Measurements from ENCODE around the gene ATP13A2.

The ATP13A2 gene

DNA sequence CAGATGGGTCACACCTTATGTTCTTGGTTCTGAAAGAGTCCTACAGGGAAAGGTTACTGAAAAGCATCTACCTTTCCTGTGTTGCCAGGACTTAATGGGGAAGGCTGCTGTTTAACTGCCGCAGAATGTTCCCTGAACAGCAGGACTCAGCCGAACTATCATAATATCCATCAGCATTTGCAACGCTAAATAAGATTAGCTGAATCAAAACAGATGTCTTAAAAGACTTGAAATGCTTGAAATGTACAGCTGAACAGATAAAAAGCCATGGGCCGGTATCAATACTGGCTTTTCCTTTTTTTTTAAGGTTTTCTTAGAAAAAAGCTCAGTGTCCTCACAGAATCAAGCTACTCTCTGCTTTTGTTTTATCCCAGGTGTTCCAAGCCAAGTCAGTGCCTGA is 19.7 kb upstream of the ATP13A2 start:
- DNase-seq = no peak

DNA sequence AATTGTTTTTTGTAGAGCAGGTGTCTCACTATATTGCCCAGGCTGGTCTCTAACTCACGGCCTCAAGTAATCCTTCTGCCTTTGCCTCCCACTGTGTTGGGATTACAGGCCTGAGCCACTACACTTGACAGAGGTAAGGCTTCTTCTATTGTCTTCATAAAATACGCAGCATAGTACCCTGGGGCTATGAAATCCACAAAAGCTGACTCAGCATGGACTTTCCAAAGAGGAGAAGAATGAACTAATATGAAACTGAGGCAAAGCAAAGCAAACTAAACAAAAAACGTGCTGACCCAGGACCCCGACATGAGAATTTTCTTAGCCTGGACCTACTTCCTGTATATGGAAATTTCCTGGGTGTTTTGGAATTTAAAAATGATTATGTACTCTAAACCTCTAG is 18.5 kb upstream of the ATP13A2 start:
- DNase-seq = no peak

DNA sequence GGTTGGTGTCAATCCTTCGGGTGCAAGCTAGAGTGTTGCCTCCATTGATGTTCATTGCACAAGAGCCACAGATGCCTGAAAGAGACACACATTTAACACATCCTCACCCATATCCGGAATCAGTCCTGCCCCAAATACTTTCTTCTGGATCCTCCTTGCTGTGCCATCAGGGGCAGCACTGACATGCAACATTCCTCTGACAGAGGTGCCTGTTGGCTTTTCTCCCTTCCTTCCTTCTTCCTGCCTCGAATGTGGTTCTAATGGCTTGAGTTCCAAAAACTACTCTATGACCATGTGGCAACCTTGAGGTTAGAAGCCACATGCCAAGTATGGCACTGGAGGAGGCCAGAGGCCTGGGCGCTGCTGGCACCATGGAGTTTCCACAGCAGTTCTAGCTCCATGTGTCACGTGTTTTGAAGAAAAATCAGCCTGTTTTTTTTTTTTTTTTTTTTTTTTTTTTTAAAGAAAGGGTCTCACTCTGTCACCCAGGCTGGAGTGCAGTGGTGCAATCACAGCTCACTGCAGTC is 17.0 kb upstream of the ATP13A2 start:
- DNase-seq = no peak

DNA sequence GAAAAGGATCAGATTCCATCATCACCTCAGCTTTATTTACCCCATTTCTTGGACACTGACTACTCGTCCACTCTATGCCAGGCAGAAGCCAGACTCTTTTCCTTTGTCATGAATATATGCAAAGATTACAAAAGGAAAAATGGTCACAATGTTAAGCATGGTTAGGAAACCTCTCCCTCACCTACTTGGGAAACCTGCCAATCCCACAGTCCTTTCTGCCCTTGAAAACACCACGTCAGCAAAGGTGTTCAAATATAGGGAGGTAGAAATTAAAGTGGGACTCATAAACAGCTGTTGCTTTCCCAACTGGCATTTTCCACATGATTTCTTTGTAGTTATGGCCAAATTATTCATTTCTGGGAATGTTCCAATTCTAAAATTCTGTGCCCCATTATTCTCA is 16.2 kb upstream of the ATP13A2 start:
- no peak for DNase-seq

DNA sequence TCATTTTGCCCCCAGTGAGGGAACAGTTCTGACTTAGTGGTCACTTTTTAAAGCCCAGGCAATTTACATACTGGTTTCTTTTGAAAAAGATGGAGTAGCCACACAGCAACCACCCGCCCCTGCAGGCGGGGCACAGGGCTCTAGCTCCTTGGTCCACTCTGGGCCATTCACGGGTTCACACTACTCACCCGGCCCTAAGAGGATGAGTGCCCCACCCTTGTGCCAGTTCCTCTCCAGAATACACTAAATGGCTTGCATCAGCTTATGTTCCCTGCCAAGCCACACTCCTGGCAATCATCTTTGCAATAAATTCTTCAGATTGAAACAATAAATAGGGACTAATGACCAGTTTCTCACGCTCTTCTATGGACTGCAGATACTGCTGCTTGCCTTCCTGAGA is 15.7 kb upstream of the ATP13A2 start:
- DNase-seq = no peak

DNA sequence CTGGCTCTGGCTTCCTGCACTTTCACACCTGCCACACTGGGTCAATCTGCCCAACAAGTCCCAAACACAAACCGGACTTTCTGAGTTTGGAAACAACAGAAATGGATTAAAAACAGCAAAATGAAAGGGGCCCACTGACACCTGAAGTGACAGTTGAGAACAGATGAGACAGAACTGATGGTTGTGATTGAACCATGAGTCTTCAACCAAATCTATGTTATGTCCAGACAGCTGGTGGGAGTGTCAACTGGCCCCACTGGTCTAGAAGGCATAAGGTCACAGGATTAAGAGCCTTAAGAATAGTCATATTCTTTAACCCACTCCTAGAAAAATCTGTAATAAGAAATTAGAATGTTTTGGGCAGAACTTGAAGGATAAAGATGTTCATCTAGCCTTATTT is 13.0 kb upstream of the ATP13A2 start:
- no peak for DNase-seq

DNA sequence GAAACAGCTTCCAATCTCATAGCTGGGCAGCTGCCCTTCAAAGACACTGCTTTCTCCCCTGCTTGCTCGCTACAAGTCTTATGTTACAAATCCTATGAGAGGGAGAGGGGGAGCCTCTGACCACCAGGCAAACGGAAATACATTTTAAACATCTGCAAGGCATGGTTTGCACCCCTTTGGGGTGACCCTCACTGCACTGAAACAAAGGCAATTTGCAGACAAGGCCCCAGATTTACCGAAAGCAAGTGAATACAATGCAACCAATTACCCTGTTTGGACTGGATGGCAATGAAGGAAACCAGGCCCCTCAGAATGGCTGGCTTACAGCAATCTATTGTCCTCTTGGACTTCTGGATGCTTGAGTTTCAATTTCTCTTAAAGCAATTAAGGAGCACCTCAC is 11.8 kb upstream of the ATP13A2 start:
- DNase-seq = no peak

DNA sequence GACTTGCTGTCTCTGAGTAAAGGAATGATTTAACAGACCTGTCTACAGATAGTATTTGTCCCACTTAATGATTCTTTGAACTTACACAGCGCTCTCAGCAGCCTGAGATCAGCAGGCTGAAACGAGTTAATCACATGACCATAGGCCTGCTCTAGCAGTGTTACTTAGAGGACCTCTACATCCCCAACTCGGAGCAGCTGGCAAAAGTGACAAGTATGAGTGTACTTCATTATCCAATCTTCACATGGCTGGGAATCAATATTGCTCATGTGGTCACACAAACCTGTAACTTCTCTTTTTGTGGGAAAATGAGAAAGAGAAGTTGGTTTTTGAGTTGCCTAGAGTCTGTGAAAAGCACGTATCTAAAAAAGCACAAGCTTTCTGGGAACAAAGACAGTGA is 11.4 kb upstream of the ATP13A2 start:
- DNase-seq = no peak

DNA sequence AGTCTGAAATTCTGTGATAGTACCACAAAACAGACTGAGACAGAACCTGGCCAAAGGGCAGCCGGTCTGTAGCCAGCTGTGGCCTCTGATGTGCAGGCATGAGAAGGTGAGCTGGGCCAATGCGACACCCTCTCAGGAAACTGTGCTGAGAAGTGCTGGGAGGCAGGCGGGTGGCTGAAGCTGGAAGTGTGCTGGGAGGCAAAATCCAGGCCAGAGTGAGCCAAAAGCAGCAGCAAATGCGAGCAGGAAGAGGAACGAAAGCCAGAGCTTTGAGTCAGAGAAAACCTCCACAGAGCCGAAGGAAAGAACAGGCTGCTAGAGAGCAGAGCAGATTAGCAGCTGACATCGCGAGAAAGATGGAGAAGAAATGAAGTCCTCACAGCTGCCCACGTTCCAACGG is 10.2 kb upstream of the ATP13A2 start:
- no peak for DNase-seq

DNA sequence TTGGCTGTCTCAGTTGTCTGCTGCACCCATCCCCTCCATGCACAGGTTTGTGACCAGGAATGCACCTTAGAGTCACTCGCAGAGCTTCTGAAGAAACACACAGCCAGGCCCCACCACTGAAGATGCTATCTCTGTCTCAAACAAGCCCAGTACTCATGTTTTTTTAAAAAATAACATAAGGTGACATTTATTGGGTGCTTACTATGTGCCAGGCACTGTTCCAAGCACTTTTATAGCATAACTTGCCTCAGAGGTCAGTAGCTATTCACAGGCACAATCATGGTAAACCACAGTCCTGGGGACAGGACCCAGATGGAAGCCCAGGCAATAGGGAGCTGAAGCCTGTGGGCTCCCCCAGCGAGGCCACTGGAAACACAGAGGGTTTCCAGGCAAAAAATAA is 8.8 kb upstream of the ATP13A2 start:
- DNase-seq = no peak

DNA sequence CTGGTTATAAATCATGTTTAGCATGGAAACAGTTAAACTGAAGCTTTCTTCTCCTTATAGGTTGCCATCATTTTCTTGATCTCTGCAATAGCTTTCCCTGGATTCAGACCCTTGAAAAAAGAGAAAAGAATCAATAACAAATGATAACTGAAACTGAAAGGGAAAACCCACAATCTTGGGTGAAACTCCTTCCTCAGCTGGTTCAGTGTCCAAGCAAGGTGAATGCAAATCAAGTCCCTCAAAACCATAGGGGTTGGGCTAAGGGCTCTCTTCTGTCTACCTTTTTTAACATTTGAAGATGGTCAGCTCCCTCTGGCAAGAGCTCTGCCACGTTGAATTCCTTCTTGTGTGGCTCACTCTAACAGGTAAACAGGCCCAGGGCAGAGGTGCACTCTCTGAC is 7.1 kb upstream of the ATP13A2 start:
- DNase-seq = no peak

DNA sequence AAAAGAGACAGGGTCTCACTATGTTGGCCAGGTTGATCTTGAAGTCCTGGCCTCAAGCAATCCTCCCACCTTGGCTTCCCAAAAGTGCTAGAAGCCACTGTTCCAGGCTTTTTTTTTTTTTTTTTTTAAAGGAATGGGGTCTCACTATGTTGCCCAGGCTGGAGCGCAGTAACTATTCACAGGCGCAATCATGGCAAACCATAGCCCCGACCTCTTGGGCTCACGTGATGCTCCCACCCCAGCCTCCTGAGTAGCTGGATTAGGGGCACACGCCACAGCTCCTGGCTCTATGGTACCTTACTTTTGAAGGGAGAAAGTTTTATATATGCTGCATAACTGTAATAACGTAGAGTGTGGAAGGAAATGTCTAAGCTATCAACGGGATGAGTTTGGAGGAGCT is 5.7 kb upstream of the ATP13A2 start:
- no peak for DNase-seq

DNA sequence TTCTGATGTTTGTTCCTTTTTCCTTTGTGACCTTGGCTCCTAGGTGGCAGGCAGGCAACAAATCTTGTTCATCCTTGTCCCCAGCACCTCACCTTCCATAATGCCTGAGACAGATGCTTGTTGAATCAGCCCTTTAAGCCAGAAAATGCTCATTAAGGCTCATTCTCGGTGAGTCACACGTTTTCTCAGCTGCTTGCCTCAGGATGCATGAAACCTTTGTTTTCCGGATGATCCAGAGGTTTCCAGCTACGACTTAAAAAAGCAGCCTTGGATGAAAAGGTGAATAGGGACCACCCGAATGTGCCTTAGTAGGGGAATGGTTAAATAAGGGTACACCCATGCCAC is 4.6 kb upstream of the ATP13A2 start:
- DNase-seq = no peak

DNA sequence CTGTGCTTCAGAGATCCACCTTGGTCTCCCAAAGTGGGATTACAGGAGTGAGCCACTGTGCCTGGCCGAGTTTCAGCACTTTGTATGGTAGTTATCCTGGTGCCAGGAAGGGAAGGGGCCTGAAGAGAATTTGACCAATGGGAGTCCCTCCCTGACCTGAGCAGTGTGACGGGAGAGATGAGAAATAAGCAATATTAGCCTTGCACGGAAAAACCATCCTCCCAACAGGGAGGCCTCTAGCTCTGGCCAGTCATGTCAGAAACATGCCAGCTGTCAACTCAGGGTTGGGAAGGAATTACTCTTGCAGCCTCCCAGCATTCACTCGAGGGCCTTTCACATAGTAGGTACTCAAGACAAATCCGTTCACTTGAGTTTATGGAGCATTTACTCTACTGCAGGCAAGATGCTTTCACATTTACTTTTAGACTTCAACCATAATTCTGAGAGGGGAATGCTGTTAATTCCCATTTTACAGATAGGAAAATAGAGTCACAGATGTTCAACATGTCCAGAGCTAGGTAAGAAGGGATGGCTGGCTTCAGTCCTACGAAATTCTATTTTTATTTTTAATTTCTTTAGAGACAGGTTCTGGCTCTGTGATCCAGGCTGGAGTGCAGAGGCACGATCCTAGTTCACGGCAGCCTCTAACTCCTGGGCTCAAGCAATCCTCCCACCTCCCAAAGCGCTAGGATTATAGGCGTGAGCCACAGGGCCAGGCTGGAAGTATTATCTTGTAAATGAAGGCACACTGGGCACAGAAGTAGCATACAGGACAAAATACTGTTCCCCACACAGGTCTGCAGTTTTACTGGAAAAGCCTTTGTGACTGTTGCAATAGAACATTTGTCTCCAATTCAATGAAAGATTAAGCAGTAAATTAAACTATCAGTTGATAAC is 3.2 kb upstream of the ATP13A2 start:
- DNase-seq = no peak

DNA sequence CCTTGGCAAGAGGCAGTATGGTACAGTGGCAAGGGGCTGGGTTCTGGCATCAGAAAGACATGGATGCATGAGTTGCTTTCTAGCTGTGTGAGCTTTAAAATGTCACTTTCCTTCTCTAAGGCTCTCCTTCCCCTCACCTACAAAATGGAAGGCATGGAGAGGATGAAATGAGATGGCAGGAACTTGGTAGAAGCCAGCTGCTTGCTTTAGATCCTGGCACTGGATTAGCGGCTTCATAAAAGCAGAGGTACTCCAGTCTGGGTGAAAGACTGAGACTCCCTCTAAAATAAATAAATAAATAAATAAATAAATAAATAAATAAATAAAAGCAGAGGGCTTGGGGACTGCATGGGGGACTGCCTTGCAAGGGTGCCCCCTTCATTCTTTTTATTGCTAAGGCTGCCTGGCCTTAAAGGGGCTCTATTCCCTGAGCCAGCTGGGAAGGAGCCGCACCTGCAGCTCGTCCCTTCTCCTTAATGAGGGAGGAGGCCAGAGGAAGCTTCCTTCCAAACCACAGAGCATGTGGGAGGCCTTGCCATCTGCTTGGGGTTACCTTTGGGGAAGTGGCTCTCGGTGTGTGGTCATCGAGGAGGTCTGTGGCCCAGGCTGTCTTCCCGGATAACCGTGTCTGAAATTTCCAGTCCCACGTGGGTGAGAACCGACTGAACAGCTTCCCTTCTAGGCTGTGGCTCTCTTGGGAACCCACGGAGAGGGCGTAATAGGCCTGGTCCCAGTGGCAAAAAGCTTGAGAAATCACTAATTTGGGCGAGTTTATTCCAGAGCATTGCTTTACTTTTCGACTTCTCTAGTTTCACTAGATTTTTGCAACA is 2.0 kb upstream of the ATP13A2 start:
- DNase-seq = no peak

DNA sequence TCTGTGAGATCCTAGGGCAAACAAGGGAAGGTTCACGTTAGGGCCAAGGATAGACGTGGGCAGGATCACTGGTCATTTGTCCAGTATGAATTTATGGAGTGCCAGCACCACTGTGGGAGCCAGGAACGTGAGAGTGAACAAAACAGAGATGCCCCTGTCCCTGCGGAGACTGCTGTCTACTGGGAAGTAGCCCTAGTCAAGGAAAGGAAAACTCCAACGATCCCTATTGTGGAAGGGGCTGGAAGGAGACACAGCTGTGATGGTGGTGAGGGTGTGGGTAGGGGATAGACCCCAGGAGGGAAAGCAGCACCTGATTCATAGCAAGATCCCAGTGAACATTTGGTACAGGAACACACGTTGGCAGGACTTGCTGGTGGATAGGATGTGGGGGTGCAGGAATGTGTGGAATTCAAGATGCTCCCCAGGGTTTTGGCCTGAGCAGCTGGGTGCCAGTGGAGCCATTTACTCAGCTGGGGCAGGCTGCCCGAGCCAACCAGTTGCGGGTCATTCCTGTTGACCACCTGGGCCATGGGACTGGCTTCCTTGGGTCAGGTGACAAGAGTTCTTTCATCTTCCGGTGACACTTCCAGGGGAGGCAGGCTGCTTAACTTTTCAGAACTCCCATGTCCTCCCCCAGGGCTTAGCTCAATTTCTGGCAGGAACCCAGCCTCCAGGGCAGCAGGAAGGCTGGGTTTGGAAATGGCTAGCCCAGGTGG is 1.2 kb upstream of the ATP13A2 start:
- DNase-seq = no peak

DNA sequence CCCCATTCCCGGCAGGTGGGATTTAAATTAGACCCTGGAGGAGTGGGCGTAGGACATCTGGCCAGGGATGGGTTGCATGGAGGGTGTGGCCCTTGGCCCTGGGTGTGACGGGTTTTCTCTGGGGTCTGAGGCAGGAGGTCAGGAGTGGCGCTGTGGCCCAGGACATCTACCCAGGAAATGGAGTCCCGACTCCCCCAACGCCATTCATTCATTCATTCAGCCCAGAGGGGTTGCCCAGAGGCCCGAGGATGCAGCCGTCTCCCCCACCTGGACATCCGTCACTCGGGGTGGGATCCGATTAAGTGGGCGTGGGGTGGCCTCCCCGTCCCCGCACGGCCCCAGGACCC is 663 bp downstream of the ATP13A2 start:
- DNase-seq = no peak

DNA sequence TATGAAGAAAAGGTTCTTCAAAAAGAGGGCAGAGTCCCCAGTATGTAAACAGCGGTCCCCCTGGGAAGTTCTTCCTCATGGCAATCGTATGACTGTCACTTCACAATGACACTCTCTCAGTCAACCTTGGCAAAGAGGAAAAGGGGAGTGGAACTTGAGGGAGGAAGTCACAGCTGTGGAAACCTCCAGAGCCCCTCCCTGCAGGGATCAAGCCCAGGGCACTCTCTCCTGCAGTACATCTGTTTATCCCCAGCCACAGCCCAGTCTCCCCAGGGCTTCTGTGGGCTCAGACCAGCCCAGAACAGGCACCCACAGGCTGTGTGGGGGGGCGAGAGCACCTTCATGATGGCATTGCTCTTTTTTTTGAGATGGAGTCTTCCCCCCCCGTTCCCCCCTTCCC is 2.0 kb downstream of the ATP13A2 start:
- DNase-seq = peak; percentile 7

DNA sequence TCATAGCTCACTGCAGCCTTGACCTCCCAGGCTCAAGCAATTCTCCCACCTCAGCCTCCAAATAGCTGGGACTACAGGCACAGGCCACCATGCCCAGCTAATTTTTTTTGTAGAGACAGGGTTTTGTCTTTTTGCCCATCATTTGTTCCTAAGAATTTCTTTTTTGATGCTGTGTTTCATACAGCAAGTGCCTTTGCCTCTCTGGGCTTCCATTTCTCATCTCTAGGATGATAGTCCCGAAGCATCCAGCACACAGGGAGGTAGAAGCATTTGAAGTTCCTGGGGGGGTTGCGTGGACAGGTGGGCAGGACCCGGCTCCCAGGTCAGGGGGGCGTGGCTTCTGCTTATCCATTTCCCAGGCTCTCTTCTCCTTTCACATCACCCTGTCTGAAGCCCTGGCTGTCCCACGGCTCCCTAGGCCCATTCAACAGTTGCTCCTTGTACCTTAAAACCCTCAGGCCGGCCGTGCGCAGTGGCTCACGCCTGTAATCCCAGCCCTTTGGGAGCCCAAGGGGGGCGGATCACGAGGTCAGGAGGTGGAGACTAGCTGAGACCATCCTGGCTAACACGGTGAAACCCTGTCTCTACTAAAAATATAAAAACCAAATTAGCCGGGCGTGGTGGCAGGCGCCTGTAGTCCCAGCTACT is 3.4 kb downstream of the ATP13A2 start:
- no peak for DNase-seq

DNA sequence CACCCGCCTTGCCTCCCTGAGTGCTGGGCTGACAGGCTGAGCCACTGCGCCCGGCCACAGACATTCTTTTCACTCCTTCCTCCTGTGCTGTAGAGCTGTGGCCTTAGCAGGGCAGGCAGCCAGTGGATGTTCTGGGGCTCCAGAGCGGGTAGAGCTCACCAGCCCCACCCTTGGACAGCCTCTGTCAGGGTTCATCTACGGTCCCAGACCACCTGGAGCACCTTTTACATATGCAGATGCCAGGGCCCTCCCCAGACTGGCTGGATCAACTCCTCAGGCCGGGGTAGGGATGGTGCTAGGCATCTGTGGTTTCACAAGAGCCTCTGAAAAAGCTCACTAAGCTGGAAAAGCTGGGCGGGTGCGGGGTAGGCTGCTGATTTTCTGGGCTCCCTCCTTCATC is 4.6 kb downstream of the ATP13A2 start:
- no peak for DNase-seq

DNA sequence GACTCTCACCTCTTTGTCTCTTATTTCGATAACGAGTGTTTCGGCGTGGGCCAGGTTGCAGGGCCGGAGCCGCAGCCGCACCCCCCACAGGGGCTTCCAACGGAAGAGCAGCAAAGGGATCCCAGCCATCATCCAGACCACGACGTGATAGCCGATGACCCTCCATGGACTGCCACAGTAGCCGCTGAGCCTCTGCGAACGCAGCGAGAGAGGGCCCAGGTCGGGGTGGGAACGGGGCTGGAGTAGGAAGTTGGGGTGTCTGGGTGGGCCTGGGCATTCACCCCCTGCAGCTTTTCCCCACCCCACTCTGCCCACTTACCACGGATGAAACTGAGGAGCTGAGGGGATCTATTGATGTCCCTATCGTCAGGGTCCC is 6.4 kb downstream of the ATP13A2 start:
- no peak for DNase-seq

DNA sequence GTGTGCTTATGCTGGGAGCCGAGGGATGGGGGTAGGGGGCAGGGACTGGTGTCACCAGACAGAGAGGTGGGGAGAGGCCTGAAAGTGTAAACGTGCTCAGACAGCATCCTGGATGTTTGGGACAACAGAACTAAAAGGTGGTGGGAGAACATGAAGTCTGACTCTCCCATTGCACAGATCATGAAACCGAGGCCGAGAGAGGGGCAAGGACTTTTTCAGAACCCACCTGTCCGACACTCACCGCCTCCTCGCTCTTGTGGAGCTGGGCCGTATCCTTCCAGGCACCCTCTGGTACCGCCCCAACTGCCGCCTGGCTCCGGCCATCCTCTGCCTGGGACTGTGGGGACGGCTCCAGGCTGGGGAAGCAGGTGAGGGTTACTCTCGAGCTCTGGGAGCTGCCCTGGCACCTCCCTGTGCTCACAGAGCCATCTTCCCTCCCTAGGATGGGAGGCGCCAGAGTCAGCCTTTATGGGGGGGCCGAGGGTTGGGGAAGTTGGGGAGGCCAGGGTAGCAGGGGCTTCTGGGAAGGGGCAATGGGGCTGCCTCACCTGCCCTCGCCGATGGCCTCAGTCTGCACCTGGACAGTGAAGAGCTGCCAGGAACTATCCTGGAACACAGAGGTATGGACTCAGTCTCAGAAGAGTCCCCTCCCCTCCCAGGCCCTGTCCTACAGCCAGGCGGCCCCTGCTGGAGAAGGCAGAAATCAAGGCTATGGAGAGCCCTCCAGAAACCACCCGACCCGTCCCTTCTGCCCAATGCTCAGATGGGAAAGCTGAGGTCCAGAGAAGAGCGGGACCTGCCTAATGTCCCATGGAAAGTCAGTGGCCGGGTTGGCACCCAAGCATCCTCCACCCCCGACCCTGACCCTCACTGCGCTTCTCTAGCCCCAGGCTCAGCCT is 7.0 kb downstream of the ATP13A2 start:
- DNase-seq = no peak

Data from CD4-positive, alpha-beta T cell treated with Interferon gamma for 1 hour (primary cell).